Fibroblast of mammary gland (primary cell): ENCODE data around the gene AP2B1.
"Not testable (repeated sequence)": the region's sequence is repeated elsewhere in the genome, so short reads cannot be mapped to it uniquely, and the experiment has no call there.

Experiments
- DNase-seq: peaks from one replicate; pipeline ENCODE4 v3.0.0-alpha.2; 2010; ENCODE audit warnings: low read depth
- H3K4me3 ChIP-seq: 2 replicates; pipeline ENCODE4 v1.5.1; 2011; ENCODE audit warnings: low read depth, mild to moderate bottlenecking, low read length, moderate library complexity; ENCODE audit not compliant: control insufficient read depth
- CTCF ChIP-seq: conservative IDR thresholded peaks from 2 replicates; pipeline ENCODE4 v1.5.1; 2011; ENCODE audit warnings: low read depth, low read length, inconsistent platforms; ENCODE audit not compliant: control insufficient read depth, insufficient read depth

AP2B1 gene

GRCh38 chr17:35695613-35696012, 108.5 kb downstream of the AP2B1 start:
- no peak overlapping the region for H3K4me3 ChIP-seq
- DNase-seq: no peak
- TF ChIP-seq CTCF: no peak

GRCh38 chr17:35698800-35699199, 111.7 kb downstream of the AP2B1 start:
- DNase-seq: no peak
- TF ChIP-seq CTCF: no peak
- H3K4me3 ChIP-seq: no peak overlapping the region

GRCh38 chr17:35700150-35700549, 113.0 kb downstream of the AP2B1 start:
- TF ChIP-seq CTCF: no peak
- H3K4me3 ChIP-seq: no peak overlapping the region
- DNase-seq: peak; percentile 76

GRCh38 chr17:35701491-35701890, 114.4 kb downstream of the AP2B1 start:
- no peak overlapping the region for H3K4me3 ChIP-seq
- no peak for TF ChIP-seq CTCF
- DNase-seq: no peak

GRCh38 chr17:35703308-35703707, 116.2 kb downstream of the AP2B1 start:
- not testable (repeated sequence) for H3K4me3 ChIP-seq, DNase-seq

GRCh38 chr17:35705230-35705629, 118.1 kb downstream of the AP2B1 start:
- no peak overlapping the region for H3K4me3 ChIP-seq
- no peak for DNase-seq
- no peak for TF ChIP-seq CTCF

GRCh38 chr17:35705705-35706104, 118.6 kb downstream of the AP2B1 start:
- no peak for TF ChIP-seq CTCF
- DNase-seq: no peak
- H3K4me3 ChIP-seq: no peak overlapping the region

- TF ChIP-seq CTCF: no peak
- no peak for DNase-seq
Observed at GRCh38 chr17:35708149-35708548, 121.0 kb downstream of the AP2B1 start.

More at GRCh38 chr17:35708149-35708548, 121.0 kb downstream of the AP2B1 start:
- H3K4me3 ChIP-seq: no peak overlapping the region
